ENCODE data around the gene PIK3R2.

PIK3R2 gene

GRCh38 chr19:18197941-18198340 lies 45.0 kb downstream of the PIK3R2 start:
- no peak for TF ChIP-seq CTCF (IDR thresholded peaks at IDR 0.05; ENCODE audit: insufficient read depth, low read length, poor library complexity, severe bottlenecking)
- no peak for DNase-seq (ENCODE audit: extremely low read depth, insufficient read length)
- no peaks in the 10 kb centered on the region for H3K27me3 ChIP-seq (replicated peaks; ENCODE audit: control insufficient read depth, insufficient read depth, low read length)
- no peak overlapping the region for H3K4me3 ChIP-seq (replicated peaks; ENCODE audit: low read depth, low read length)
- peaks cover 17% of the 10 kb centered on the region for H3K36me3 ChIP-seq (ENCODE audit: control insufficient read depth, insufficient read depth, low read length)

- TF ChIP-seq CTCF (IDR thresholded peaks at IDR 0.05; ENCODE audit: insufficient read depth, low read length, poor library complexity, severe bottlenecking), result no peak
These were observed 45.4 kb downstream of the PIK3R2 start for GRCh38 chr19:18198374-18198773.

GRCh38 chr19:18202397-18202777 lies 49.4 kb downstream of the PIK3R2 start:
- H3K4me3 ChIP-seq (replicated peaks; ENCODE audit: low read depth, low read length), result no peak overlapping the region
- no peak for DNase-seq (ENCODE audit: extremely low read depth, insufficient read length)
- TF ChIP-seq CTCF (IDR thresholded peaks at IDR 0.05; ENCODE audit: insufficient read depth, low read length, poor library complexity, severe bottlenecking), result no peak

More at GRCh38 chr19:18198374-18198773, 45.4 kb downstream of the PIK3R2 start:
- Histone ChIP-seq H3K36me3 (ENCODE audit: control insufficient read depth, insufficient read depth, low read length) (peaks cover 17% of the 10 kb centered on the region), H3K4me3 (replicated peaks; ENCODE audit: low read depth, low read length) (no peak overlapping the region), H3K27me3 (replicated peaks; ENCODE audit: control insufficient read depth, insufficient read depth, low read length) (no peaks in the 10 kb centered on the region)
- DNase-seq (ENCODE audit: extremely low read depth, insufficient read length), result no peak

GRCh38 chr19:18202778-18203407 lies 49.9 kb downstream of the PIK3R2 start:
- TF ChIP-seq CTCF (IDR thresholded peaks at IDR 0.05; ENCODE audit: insufficient read depth, low read length, poor library complexity, severe bottlenecking), result peak; percentile 60
- H3K27me3 ChIP-seq (replicated peaks; ENCODE audit: control insufficient read depth, insufficient read depth, low read length), result no peaks in the 10 kb centered on the region
- H3K36me3 ChIP-seq (ENCODE audit: control insufficient read depth, insufficient read depth, low read length), result peaks cover 7% of the 10 kb centered on the region
- DNase-seq (ENCODE audit: extremely low read depth, insufficient read length), result peak; percentile 65
- peak overlapping the region; percentile 84 for H3K4me3 ChIP-seq (replicated peaks; ENCODE audit: low read depth, low read length)

More at GRCh38 chr19:18202397-18202777, 49.4 kb downstream of the PIK3R2 start:
- H3K27me3 ChIP-seq (replicated peaks; ENCODE audit: control insufficient read depth, insufficient read depth, low read length), result no peaks in the 10 kb centered on the region
- peaks cover 9% of the 10 kb centered on the region for H3K36me3 ChIP-seq (ENCODE audit: control insufficient read depth, insufficient read depth, low read length)

- Histone ChIP-seq H3K4me3 (replicated peaks; ENCODE audit: low read depth, low read length) (peak overlapping the region; percentile 84), H3K27me3 (replicated peaks; ENCODE audit: control insufficient read depth, insufficient read depth, low read length) (no peaks in the 10 kb centered on the region), H3K36me3 (ENCODE audit: control insufficient read depth, insufficient read depth, low read length) (peaks cover 6% of the 10 kb centered on the region)
- no peak for TF ChIP-seq CTCF (IDR thresholded peaks at IDR 0.05; ENCODE audit: insufficient read depth, low read length, poor library complexity, severe bottlenecking)
- DNase-seq (ENCODE audit: extremely low read depth, insufficient read length), result no peak
These were observed 50.5 kb downstream of the PIK3R2 start for GRCh38 chr19:18203408-18203862.

All from GM06990 (cell line).